NCI-H1092 (cell line): Measurements from ENCODE around the gene ILKAP.
"Not testable (repeated sequence)": the region's sequence is repeated elsewhere in the genome, so short reads cannot be mapped to it uniquely, and the experiment has no call there.

Experiments
- DNase-seq: peaks from one replicate; lab custom pipeline; 2025; lab: John Stamatoyannopoulos, UW

The ILKAP gene

DNA sequence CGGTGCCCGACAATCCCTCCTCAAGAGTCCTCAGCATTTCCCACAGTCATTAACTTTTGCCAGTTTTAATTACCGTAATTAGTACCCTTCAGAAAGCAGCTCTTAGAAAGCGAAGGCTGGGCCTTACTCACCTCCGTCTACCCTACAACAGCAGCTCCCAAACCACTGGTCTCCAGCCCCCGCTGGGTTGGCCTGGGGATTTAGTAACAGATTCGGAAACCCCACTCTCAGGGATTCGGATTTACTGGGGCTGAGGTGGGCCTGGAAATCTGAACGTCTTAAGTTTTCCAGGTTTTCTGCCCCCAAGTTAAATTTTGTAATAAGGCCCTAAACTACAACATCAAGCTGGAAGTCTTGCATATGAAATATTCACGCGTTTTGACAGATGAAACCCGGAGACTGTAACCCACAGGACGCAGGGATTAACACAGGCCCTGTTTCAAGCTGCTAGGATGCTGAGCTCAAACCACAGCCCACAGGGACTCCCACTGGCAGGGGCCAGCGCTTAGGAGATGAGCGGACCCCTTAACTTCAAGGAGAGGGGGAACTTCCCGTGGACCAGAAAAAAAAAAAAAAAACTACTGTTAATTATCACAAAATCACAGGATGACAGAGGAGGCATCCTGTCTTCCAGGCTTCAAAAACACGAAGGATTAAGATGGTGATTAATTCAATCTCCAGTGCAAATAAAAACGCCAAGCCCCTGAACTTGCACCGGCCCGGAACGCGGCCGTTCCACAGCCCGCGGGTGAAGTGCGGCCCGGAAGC is 985 bp downstream of the ILKAP start:
- DNase-seq: no peak

DNA sequence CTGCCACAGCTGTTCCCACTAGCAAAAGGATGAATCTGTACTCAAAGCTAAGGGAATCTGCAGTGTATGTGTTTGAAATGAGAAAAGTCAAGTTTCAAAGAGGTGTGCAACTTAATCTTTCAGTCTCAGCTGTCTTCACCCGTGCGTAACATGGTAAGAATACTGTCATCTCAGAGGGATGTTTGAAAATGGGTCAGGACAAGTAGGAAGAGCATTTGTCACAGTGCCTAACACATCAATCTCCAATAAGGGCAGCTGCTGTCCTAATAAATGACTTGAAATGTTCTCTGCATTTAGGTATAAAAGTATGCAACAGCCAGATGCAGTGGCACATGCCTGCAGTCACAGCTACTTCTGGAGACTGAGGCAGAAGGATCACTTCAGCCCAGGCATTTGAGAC is 13.1 kb downstream of the ILKAP start:
- no peak for DNase-seq

DNA sequence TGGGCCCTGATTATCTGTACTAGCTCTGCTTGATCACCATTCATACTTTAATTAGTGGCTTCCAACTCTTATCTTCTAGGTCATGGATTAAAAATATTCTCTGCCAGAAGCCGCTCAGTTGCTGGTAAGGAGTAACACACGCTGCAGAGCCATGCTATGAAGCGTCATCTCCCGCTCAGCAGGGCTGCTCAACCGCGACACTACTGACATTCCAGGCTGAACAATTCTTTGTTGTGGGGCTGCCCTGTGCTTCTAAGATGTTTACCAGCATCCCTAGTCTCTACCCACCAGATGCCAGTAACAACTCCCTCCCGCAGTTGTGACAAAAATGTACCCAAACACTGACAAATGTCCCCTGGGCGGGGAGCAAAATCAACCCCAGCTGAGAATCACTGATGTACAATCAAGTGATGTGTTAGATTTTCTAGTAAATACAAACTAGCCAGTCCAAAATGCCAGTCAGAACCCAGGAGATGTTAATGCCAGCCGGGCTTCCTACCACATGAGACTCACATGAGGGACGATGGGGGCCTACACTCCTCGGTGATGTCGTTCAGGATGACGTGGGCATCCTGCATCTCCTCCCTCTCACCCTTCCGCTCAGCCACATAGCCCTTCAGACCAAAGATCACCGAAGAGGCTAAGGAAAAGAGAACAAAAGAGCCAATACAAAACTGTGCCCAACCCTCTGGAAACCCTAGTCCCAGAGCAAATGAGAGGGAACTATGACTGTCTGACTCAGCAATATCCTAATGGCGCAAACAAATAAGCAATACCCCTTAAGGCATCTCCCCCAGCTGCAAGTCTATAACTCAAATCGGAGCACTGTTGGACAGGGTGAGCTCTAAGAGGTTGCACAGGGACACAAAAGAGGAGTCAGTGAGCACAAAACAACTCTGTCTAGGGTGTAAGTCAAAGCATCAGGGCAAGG is 15.6 kb downstream of the ILKAP start:
- DNase-seq: no peak

DNA sequence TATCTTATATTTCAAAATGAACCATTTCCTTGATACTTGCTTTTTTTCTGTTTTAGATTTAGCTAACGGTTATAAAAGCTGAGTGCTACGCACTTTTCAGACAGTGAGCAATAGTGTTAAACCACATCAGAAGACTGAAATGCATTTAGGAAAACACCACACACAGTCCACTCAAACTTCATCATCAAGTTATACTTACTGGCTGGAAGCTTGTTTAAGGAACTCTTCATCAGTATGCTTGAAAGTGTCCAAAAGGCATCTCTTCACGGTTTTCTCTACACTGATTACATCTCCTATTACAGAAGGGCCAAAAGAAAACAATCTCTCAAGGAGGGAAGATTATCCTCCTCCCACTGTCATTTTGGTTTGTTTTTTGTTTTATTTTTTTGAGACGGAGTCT is 19.7 kb downstream of the ILKAP start:
- no peak for DNase-seq

DNA sequence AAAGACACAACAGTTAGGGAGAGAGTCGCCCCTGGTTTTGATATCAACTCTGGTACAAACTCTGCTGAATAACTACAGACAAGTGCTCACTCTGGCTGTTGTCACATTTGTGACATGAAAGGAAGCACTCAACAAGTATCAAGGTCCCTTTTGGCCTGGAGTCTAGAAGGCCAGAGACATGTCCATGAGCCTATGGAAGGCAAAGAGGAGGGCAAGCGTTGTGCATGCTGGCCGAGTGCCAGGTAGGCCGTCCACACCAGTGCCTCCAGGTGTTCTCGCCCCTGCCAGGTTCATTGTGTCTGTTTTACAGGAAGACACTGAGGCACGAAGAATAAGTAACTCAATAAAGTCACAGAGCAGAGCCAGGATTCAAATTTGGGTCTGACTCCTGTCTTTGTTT is 21.1 kb downstream of the ILKAP start:
- DNase-seq: no peak

DNA sequence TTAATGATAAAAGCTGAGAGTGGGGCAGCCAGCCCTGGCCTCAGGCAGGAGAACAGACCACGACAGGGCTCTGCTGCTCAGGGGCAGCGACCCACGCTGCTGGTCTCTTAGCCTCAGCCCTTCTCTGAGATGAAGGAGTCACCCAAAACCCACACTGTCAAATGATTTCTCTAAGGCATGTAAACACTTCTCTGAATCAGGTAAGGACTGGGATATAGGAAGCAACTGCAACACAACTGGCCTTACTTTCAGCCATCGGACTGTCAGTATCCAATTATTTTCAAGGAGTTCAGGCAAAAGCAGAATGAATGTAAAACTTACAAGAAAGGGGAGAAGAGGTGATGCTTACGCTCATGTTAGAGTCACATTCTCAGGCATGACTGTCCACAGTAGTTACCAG is 22.9 kb downstream of the ILKAP start:
- no peak for DNase-seq

DNA sequence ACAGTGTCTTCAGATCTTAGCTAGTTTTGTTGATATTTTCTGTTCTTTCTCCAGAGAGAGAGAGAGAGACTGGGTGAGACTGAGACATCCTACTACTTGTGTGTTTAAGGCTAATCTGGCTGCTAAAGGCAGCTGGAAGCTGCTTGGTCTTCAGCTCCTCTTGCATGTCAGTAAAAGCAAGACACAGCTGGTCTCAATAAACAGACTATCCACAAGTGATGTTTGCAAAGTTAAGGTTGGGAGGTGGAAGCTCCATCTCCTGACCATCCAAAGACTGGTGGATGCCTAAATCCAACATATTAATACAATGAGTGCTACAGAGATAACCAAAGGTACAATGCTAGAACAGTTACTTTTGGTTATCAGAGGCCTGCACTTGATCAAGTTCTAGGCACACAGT is 26.9 kb downstream of the ILKAP start:
- no peak for DNase-seq

DNA sequence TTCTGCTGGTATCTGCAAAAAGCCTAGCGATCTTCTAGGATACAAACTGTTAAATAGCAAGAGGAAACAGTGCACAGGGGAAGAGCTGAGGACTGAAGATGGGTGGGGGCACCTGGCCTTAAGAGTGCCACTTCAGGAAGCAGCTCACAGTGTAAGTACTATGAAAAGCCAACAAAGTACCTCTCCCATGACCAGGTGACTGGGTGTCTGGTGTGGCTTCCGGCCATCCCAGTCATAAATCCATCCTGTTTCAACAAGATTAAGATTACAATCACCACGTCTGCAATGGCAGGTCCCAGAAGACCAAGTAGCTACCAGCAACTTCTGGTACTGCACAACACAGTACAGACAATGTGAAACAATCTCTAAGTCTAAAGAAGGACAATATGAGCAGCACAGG is 28.8 kb downstream of the ILKAP start:
- DNase-seq: no peak

DNA sequence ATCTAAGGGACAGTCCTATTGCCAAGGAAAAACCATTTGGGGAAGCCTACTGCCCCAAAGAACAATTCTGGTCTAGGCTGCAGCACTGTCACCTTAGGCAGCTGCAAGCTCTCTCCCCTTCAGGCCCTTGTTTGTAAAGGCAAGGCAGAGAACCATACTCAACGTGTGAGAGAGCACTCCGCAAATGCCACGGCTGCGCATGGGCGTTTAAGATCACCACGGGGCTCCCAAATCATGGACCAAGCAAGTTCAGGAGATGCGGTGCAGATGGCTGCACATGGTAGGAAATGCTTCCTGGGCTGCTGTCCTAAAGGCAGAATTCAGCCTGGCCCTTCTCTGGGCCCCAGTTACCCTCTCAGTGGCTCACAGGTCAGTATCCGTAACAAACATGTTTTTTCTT is 29.2 kb downstream of the ILKAP start:
- DNase-seq: no peak

DNA sequence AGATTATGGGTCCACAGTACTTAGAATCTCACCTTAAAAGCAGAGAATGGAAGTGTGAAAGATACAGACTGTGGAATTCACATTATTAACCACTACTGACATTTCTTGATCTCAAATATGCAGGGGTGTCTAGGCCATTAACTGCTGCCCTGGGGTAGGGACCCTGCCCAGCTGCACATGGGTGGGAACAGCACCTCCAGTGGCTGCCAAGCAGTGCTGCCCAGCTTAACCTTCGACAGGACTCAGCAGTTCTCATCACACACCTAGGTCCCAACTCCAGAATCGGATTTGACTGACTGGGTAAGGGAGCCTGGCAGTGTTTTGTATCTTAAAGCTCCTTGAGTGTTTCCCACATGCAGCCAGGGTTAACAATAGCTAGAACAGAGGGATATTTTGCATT is 29.8 kb downstream of the ILKAP start:
- DNase-seq: no peak

DNA sequence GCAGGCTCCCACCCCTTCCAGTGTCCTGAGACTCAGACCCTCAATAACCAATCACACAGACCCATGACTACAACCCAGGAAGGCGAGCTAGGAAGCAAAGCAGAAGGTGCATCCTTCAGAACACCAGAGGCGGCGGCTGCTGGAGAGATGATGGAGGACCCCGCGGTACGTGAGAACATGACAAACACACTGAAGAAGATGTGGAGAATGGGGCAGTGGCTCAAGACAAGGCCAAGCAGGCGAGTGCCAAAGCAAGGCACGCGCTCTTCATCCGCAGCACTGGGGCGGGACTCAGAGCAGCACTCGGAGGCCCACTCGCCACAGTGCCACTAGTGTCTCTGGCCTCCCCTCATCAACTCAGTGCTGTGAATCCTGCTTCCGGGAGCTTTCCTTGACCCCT is 31.1 kb downstream of the ILKAP start:
- DNase-seq: no peak

DNA sequence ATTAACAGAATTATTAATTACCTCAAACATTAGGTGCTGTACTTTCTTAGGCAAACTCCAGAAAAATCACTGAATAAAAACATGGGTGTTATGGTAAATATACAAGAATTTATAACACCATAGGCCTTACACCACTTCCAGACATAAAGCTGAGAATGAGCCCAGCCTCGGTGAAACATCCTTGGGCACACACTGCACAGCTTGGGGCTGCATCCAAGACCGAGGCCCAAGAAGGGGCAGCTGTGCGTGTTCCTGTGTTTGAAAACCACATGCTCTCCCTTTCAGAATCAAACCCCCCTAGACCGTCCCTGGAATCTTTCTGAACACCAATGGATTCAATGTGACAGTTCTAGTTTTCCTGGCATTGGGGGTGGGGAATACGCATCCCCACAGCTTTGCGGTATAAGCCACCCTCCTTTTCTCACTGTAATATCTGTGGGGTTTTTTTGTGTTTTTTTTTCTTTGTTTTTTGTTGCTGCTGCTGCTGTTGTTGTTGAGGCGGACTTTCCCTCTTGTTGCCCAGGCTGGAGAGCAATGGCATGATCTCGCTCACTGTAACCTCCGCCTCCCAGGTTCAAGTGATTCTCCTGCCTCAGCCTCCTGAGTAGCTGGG is 31.8 kb downstream of the ILKAP start:
- no peak for DNase-seq

DNA sequence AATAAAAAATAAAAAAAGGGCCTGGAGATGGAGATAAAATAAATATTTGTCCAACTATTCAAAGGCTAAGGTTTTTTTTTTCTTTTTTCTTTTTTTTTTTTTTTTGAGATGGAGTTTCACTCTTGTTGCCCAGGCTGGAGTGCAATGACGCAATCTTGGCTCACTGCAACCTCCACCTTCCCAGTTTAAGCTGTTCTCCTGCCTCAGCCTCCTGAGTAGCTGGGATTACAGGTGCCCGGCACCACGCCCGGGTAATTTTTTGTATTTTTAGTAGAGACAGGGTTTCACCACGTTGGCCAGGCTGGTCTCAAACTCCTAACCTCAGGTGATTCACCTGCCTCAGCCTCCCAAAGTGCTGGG is 32.4 kb downstream of the ILKAP start:
- not testable (repeated sequence) for DNase-seq

DNA sequence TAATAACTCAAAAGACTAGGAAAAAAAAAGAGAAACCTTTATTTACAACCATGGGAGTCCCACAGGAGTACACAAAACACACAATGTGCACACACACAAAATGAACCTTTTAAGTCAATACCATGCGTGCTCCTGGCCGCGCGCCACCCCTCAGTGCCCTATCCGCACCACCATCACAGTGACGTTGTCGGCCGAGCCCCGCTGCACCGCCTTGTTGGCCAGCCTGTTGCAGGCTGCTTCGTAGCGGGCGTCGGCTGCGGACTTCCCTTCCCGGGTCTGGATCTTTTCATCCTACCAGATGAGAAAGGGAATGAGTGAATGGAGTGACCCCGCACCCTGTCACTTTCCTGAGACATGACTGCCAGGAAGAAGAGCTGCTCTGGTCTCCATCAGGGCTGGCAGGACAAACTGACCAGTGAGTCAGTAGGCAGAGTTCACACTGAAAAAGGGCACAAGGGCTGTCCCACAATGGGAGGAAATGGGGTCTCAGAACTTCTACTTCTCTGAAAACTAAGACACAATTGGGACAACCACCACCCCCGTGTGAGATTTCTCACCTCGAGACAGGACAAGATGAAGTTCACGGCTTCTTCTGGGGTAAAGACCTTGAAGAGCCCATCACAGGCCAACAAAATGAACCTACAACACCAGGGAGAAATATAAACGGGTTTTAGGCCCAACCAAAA is 33.0 kb downstream of the ILKAP start:
- DNase-seq: no peak

DNA sequence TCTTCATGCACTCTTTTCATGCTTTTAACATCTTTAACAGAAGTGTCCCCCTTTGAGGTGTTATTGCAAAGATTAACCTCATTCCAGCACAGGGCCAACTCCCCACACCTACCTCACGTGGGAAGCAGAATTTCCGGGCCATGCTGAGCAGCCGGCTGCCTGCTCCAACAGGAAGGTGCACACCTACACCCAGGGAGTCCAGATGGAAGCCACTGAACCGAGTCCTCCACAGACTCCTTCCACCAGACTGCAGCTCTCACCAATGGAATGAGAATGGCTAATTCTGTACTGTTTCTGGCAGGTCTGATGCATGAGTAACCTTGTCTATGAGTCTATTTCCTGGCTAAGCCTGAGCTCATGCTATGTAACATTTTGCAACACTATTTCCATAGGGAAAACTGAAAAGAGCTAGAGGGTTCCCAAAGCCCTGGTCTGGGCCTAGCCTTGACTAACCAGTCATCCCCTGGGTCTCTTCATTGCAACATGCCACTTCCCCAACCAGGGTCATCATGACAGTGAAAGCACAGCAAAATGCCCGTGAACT is 33.7 kb downstream of the ILKAP start:
- DNase-seq: no peak

DNA sequence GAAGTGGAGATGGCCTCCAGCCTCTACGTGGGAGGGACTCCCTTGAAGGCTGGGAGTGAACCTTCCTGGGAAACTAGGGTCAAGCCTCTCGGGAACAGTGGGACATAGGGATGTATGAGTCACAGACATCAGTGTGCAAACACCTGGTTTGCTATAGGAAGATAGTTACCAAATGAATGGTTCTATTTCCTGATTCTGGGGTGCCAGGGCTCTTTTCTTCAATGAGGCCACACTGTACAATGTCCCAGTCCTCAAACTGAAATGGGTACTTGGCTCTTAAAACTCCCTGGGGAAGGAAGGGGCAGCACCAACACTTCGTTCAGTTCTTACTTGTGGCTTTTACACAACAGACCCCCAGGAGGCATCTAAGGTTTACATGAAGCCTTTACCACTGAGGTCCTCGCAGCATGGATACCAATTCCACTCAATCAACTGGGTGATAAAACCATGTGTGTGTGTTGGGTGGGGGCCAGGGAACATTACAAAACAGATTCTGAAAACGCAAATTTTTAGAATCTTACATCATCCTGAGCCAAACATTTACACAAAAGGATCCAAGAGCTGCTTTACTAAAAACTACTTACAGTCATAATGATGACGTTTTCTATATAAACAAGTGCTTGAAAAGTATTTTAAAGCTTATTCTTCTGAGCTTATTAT is 34.3 kb downstream of the ILKAP start:
- DNase-seq: no peak

DNA sequence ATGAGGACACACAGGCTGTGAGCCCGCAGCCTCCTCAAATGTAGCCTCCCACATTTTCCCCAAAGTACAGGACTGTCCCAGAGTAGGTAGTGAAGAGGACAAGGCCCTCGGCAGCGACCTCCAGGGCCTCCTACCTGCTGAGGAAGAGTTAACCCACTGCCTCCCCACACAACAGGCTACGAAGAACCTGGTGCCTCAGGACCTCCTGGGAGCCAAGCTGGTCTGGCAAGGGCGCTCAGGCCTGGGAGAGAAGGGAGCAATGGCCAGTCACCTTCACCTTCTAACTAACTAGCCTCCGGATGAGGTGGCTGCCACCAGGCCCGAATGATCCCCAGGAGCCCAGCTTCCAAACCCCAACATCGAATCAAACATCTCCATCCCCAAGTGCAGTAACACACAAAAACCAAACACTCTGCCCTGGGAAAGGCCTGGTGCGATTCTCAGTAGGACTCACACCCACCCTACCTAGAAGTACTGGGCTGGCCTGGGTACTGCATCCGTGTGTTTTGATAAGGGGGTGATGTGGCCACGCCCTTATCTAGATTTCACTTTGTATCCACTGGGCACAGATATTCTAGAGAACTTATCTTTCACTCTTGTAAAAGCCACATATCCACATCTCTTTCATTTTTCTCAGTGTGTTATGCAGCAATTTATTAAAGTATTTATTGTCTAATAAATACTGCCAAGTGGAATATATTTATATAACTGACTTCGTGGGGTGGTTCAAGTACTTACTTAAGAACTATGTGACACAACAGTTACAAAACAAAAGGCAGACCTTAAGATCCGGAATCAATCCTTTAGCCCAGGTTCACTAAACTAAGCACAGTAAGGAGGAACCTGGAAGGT is 35.1 kb downstream of the ILKAP start:
- DNase-seq: no peak

DNA sequence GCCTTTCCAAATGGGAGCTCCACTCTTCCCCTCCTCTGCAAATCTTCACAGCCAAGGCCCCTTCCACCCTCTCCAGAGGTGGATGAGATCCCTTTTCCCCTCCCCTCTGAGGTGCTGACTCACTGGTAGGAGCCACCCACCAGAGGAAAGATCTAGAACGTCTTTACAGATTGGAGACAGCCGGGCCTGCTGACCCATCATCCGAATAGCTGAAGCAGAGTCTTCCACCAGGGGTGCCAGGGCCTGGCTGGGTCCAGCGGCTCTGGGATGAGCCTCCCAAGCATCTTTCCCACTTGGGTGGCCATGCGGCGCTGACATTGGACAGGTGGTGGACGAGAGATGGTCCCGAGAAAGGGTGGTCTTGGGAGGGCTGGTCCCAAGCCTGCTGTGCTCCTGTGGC is 35.7 kb downstream of the ILKAP start:
- no peak for DNase-seq

DNA sequence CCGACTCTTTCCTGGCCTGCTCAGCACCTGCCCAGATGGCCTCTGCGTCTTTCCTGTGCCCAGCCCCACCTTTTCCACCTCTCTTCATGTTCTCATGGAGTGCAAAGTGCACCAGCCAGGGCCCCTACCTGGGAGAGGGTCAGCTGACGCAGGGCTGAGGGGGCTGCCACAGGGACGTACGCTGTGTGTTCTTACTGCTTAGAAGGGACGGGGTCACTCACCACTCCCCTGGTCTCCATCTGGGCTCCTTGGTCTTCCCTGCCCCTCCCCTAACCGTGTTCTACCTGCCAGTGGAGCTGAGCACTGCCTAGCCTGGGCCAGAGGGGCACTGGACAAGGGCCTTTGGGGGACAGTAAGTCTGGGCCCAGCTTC is 36.2 kb downstream of the ILKAP start:
- no peak for DNase-seq
